ENCODE measurements around the gene PRRG1.

PRRG1 gene

GRCh38 chrX:37420185-37420584 is 71.0 kb downstream of the PRRG1 start:
- TF ChIP-seq EGR1 (IDR thresholded peaks at IDR 0.05): no peak
- TF ChIP-seq ZBTB7A (IDR thresholded peaks at IDR 0.05; ENCODE audit: low read depth): no peak
- TF ChIP-seq EP300 (IDR thresholded peaks at IDR 0.05; ENCODE audit: borderline replicate concordance): no peak
- TF ChIP-seq, protein P1, sequence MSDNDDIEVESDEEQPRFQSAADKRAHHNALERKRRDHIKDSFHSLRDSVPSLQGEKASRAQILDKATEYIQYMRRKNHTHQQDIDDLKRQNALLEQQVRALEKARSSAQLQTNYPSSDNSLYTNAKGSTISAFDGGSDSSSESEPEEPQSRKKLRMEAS (IDR thresholded peaks at IDR 0.05): no peak
- TF ChIP-seq NFIC (IDR thresholded peaks at IDR 0.05): no peak
- TF ChIP-seq, protein P2, sequence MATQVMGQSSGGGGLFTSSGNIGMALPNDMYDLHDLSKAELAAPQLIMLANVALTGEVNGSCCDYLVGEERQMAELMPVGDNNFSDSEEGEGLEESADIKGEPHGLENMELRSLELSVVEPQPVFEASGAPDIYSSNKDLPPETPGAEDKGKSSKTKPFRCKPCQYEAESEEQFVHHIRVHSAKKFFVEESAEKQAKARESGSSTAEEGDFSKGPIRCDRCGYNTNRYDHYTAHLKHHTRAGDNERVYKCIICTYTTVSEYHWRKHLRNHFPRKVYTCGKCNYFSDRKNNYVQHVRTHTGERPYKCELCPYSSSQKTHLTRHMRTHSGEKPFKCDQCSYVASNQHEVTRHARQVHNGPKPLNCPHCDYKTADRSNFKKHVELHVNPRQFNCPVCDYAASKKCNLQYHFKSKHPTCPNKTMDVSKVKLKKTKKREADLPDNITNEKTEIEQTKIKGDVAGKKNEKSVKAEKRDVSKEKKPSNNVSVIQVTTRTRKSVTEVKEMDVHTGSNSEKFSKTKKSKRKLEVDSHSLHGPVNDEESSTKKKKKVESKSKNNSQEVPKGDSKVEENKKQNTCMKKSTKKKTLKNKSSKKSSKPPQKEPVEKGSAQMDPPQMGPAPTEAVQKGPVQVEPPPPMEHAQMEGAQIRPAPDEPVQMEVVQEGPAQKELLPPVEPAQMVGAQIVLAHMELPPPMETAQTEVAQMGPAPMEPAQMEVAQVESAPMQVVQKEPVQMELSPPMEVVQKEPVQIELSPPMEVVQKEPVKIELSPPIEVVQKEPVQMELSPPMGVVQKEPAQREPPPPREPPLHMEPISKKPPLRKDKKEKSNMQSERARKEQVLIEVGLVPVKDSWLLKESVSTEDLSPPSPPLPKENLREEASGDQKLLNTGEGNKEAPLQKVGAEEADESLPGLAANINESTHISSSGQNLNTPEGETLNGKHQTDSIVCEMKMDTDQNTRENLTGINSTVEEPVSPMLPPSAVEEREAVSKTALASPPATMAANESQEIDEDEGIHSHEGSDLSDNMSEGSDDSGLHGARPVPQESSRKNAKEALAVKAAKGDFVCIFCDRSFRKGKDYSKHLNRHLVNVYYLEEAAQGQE (IDR thresholded peaks at IDR 0.05; ENCODE audit: low read depth): no peak
- no peak for TF ChIP-seq TAF1 (IDR thresholded peaks at IDR 0.05; ENCODE audit: low read depth)
- TF ChIP-seq TEAD4 (IDR thresholded peaks at IDR 0.05): no peak
- no peak for TF ChIP-seq YY1 (IDR thresholded peaks at IDR 0.05; ENCODE audit: low read depth)
- TF ChIP-seq USF1 (IDR thresholded peaks at IDR 0.05): no peak
- TF ChIP-seq FOXM1 (IDR thresholded peaks at IDR 0.05; ENCODE audit: borderline replicate concordance, low read depth): no peak
- TF ChIP-seq RAD21 (IDR thresholded peaks at IDR 0.05; ENCODE audit: low read depth): no peak
- no peak for TF ChIP-seq CREB1 (IDR thresholded peaks at IDR 0.05; ENCODE audit: low read depth)
- no peak for TF ChIP-seq CEBPB (IDR thresholded peaks at IDR 0.05)
- TF ChIP-seq TCF12 (IDR thresholded peaks at IDR 0.05; ENCODE audit: low read depth): no peak

- TF ChIP-seq, protein P1 (IDR thresholded peaks at IDR 0.05): no peak
- no peak for TF ChIP-seq TAF1 (IDR thresholded peaks at IDR 0.05; ENCODE audit: low read depth)
- no peak for TF ChIP-seq EGR1 (IDR thresholded peaks at IDR 0.05)
- TF ChIP-seq TEAD4 (IDR thresholded peaks at IDR 0.05): no peak
- TF ChIP-seq RAD21 (IDR thresholded peaks at IDR 0.05; ENCODE audit: low read depth): no peak
- TF ChIP-seq, protein P2 (IDR thresholded peaks at IDR 0.05; ENCODE audit: low read depth): no peak
- no peak for TF ChIP-seq CEBPB (IDR thresholded peaks at IDR 0.05)
- TF ChIP-seq CREB1 (IDR thresholded peaks at IDR 0.05; ENCODE audit: low read depth): no peak
- TF ChIP-seq USF1 (IDR thresholded peaks at IDR 0.05): no peak
- TF ChIP-seq EP300 (IDR thresholded peaks at IDR 0.05; ENCODE audit: borderline replicate concordance): no peak
- TF ChIP-seq FOXM1 (IDR thresholded peaks at IDR 0.05; ENCODE audit: borderline replicate concordance, low read depth): no peak
- TF ChIP-seq YY1 (IDR thresholded peaks at IDR 0.05; ENCODE audit: low read depth): no peak
- TF ChIP-seq TCF12 (IDR thresholded peaks at IDR 0.05; ENCODE audit: low read depth): no peak
- no peak for TF ChIP-seq NFIC (IDR thresholded peaks at IDR 0.05)
- TF ChIP-seq ZBTB7A (IDR thresholded peaks at IDR 0.05; ENCODE audit: low read depth): no peak
These were observed 71.6 kb downstream of the PRRG1 start for GRCh38 chrX:37420756-37421155.

DNA sequence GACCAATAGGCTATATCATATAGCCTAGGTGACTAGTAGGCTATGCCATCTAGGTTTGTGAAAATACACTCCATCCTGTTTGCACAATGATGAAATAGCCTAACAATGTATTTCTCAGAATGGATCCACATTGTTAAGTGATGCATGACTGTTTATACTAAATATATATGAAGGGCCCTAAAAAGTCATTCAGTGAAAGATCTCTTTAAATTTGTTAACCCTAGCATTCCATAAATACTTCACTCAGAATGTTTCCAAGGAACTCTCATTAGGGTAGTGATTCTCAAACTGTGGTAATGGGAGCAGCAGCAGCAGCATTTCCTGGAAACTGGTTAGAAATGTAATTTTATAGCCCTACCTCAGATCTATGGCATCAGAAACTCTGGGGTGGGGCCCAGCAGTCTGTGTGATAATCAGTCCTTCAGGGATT is 74.9 kb downstream of the PRRG1 start:
- no peak for TF ChIP-seq NFIC (IDR thresholded peaks at IDR 0.05)
- TF ChIP-seq EP300 (IDR thresholded peaks at IDR 0.05; ENCODE audit: borderline replicate concordance): no peak
- TF ChIP-seq, protein P1 (IDR thresholded peaks at IDR 0.05): no peak
- TF ChIP-seq YY1 (IDR thresholded peaks at IDR 0.05; ENCODE audit: low read depth): no peak
- no peak for TF ChIP-seq EGR1 (IDR thresholded peaks at IDR 0.05)
- TF ChIP-seq CREB1 (IDR thresholded peaks at IDR 0.05; ENCODE audit: low read depth): no peak
- TF ChIP-seq CEBPB (IDR thresholded peaks at IDR 0.05): no peak
- TF ChIP-seq, protein P2 (IDR thresholded peaks at IDR 0.05; ENCODE audit: low read depth): no peak
- no peak for TF ChIP-seq USF1 (IDR thresholded peaks at IDR 0.05)
- no peak for TF ChIP-seq TEAD4 (IDR thresholded peaks at IDR 0.05)
- no peak for TF ChIP-seq TAF1 (IDR thresholded peaks at IDR 0.05; ENCODE audit: low read depth)
- no peak for TF ChIP-seq TCF12 (IDR thresholded peaks at IDR 0.05; ENCODE audit: low read depth)
- TF ChIP-seq FOXM1 (IDR thresholded peaks at IDR 0.05; ENCODE audit: borderline replicate concordance, low read depth): no peak
- no peak for TF ChIP-seq RAD21 (IDR thresholded peaks at IDR 0.05; ENCODE audit: low read depth)
